Panc1 (cell line): ENCODE results near the gene SWI5. TPM values are rescaled to one million over a fixed set of nuclear protein-coding genes. Genes with fewer than 3 reads are reported as not detected.

Experiments
- ATAC-seq: fragments of 200-7000 bp; cut with Tn5 transposase; 2 replicates; pipeline ENCODE4 v1.9.1; 2020; ENCODE audit warnings: mild to moderate bottlenecking, moderate library complexity
- BruUV-seq: library from RNA; stranded (reverse); fragments of 400-500 nt; replicated peaks from 2 replicates; lab custom pipeline; 2021; lab: Mats Ljungman, UMichigan
- CTCF ChIA-PET: fragments of 300-600 bp; sonication (Branson Sonifier 250); formaldehyde crosslinking; loops from one replicate; lab custom pipeline; 2022; ENCODE audit warnings: antibody characterized with exemption; lab: Charles Lee
- POLR2A ChIA-PET: fragments of 300-600 bp; sonication (Branson Sonifier 250); formaldehyde crosslinking; loops from one replicate; lab custom pipeline; 2022; ENCODE audit warnings: antibody characterized with exemption; lab: Charles Lee
- DNase-seq: peaks from one replicate; pipeline ENCODE4 v3.0.0-alpha.2; 2010; ENCODE audit warnings: low read depth, low spot score
- H3K27ac ChIP-seq: 2 replicates; pipeline ENCODE4 v1.5.1; 2011; ENCODE audit warnings: mild to moderate bottlenecking, low read length, inconsistent platforms
- H3K27me3 ChIP-seq: fragments of 200-500 bp; sonication (Bioruptor generic); 2 replicates; pipeline ENCODE4 v1.6.0; 2014; ENCODE audit warnings: low read length, inconsistent platforms; ENCODE audit not compliant: control insufficient read depth, insufficient read depth
- H3K36me3 ChIP-seq: fragments of 200-500 bp; sonication (Bioruptor generic); 2 replicates; pipeline ENCODE4 v1.5.1; 2014; ENCODE audit warnings: inconsistent platforms, mild to moderate bottlenecking, low read length, moderate library complexity; ENCODE audit not compliant: control insufficient read depth, insufficient read depth
- H3K4me1 ChIP-seq: 2 replicates; pipeline ENCODE4 v1.5.1; 2011; ENCODE audit warnings: inconsistent platforms, mild to moderate bottlenecking, low read length, moderate library complexity; ENCODE audit not compliant: control insufficient read depth, insufficient read depth
- H3K4me3 ChIP-seq, 2 experiments: 2 replicates each; pipeline ENCODE4 v1.5.1; 2011 to 2012; ENCODE audit warnings: low read depth in 2 of 2, low read length in 2 of 2, mild to moderate bottlenecking in 2 of 2, inconsistent platforms in 1 of 2, moderate library complexity in 1 of 2
- H3K9me3 ChIP-seq: fragments of 200-500 bp; sonication (Bioruptor generic); 2 replicates; pipeline ENCODE4 v1.5.1; 2014; ENCODE audit warnings: low read depth, mild to moderate bottlenecking, inconsistent platforms, low read length, moderate library complexity; ENCODE audit not compliant: control insufficient read depth, insufficient read depth
- CTCF ChIP-seq: fragments of 450-650 bp; IDR thresholded peaks from 2 replicates; pipeline ENCODE4 v1.5.1; 2017; ENCODE audit warnings: mild to moderate bottlenecking
- POLR2AphosphoS5 ChIP-seq: IDR thresholded peaks from 2 replicates; pipeline ENCODE4 v1.6.1; 2012; ENCODE audit warnings: mild to moderate bottlenecking, low read depth, low read length, moderate library complexity
- REST ChIP-seq, 2 experiments: IDR thresholded peaks; 2 replicates each; pipeline ENCODE4 v1.6.1; 2011 to 2012; ENCODE audit warnings: low read depth in 2 of 2, control low read depth in 1 of 2, low read length in 1 of 2, mild to moderate bottlenecking in 1 of 2, moderate library complexity in 1 of 2; ENCODE audit not compliant: insufficient read depth in 1 of 2
- SIN3A ChIP-seq: IDR thresholded peaks from 2 replicates; pipeline ENCODE4 v1.6.1; 2012; ENCODE audit warnings: low read depth, mild to moderate bottlenecking, low read length, moderate library complexity, borderline replicate concordance; ENCODE audit not compliant: insufficient read depth
- TCF7L2 ChIP-seq: IDR thresholded peaks from 2 replicates; pipeline ENCODE4 v1.6.1; 2011; ENCODE audit warnings: mild to moderate bottlenecking, low read depth, low read length, inconsistent platforms
- in situ Hi-C: cut with HindIII; loops from 2 replicates; pipeline ENCODE4 v1.10.0; 2016; ENCODE audit warnings: low sequenced_read_pairs, low pct_unique_long_range_greater_than_20kb
- intact Hi-C: fragments of 100-400 bp; cut with micrococcal nuclease; formaldehyde crosslinking; loops from one replicate; pipeline ENCODE4 v1.10.0; 2022; ENCODE audit not compliant: unreplicated experiment
- total RNA-seq: library from RNA; stranded (reverse); gene quantifications from one replicate; pipeline ENCODE4 v1.2.1, GENCODE V29; 2021; ENCODE audit not compliant: unreplicated experiment

SWI5 gene
- total RNA-seq, 1 experiment from 2014 or later, result 28.3 TPM

GRCh38 chr9:128274245-128274644, 1.8 kb upstream of the SWI5 start:
- BruUV-seq, result TSS peak; percentile 62
- peaks cover 4% of the 10 kb centered on the region for H3K36me3 ChIP-seq
- no peaks in the 10 kb centered on the region for H3K9me3 ChIP-seq
- POLR2A ChIA-PET, result no interaction called here
- TF ChIP-seq TCF7L2 (no peak), CTCF (no peak), POLR2AphosphoS5 (no peak), SIN3A (no peak), REST (IDR thresholded peaks at IDR 0.05; ENCODE audit: insufficient read depth in 1 of 2, low read depth in 2 of 2, low read length in 1 of 2) (no peak)
- H3K4me3 ChIP-seq, result no peak overlapping the region; a peak in 1 of 4 replicates
- in situ Hi-C loops (no loop called here), intact Hi-C loops (no loop called here)
- ATAC-seq (no peak), DNase-seq (no peak)
- H3K27ac ChIP-seq, result no peak overlapping the region
- no peaks in the 10 kb centered on the region for H3K4me1 ChIP-seq
- CTCF ChIA-PET, result no interaction called here
- H3K27me3 ChIP-seq, result no peaks in the 10 kb centered on the region

- intact Hi-C loops (no loop called here), in situ Hi-C loops (no loop called here)
- peak; percentile 82 for ATAC-seq
- no peak for DNase-seq
- Histone ChIP-seq H3K4me3 (peak within 1 kb of the TSS; percentile 90 to 91), H3K9me3 (no peaks in the 10 kb centered on the region), H3K36me3 (peaks cover 4% of the 10 kb centered on the region), H3K27ac (peak within 1 kb of the TSS; percentile 88), H3K27me3 (no peaks in the 10 kb centered on the region), H3K4me1 (no peaks in the 10 kb centered on the region)
- no TSS peak for BruUV-seq
- TF ChIP-seq SIN3A, result peak; percentile 77; the same call in 1 of the 2 replicates
- no peak for TF ChIP-seq TCF7L2
- ChIA-PET CTCF (interaction anchor here (0.5 to 0.9 kb wide), 4 partner anchors 25 to 145 kb away, joined by 3 to 6 read pairs (median 4); partner anchors contain the start of gene CERCAM), POLR2A (interaction anchor here (0.6 kb wide), 2 partner anchors 64 to 267 kb away, joined by 3 to 4 read pairs; no protein-coding TSS in a partner anchor)
Observed at GRCh38 chr9:128275198-128276007, 673 bp upstream of the SWI5 start, which contains the start of gene GOLGA2. Gene GOLGA2 (minus strand): TSS chr9:128276007. CDS start chr9:128275976, 31 bp downstream.
